IPS-15b (cell line): ENCODE measurements around the gene ERC2.

ENCODE experiments used
- H3K27me3 ChIP-seq: one replicate; pipeline ENCODE4 v1.6.1; 2013; ENCODE audit warnings: low read length; ENCODE audit not compliant: control insufficient read depth, insufficient read depth
- H3K36me3 ChIP-seq: one replicate; pipeline ENCODE4 v1.6.1; 2013; ENCODE audit warnings: low read length; ENCODE audit not compliant: control insufficient read depth, insufficient read depth
- H3K4me1 ChIP-seq: one replicate; pipeline ENCODE4 v1.6.1; 2013; ENCODE audit warnings: mild to moderate bottlenecking, low read length; ENCODE audit not compliant: control insufficient read depth, insufficient read depth
- H3K4me3 ChIP-seq: one replicate; pipeline ENCODE4 v1.5.1; 2013; ENCODE audit warnings: low read depth, low read length
- H3K9ac ChIP-seq: one replicate; pipeline ENCODE4 v1.6.1; 2013; ENCODE audit warnings: low read depth, mild to moderate bottlenecking, low read length
- H3K9me3 ChIP-seq: one replicate; pipeline ENCODE4 v1.6.1; 2013; ENCODE audit warnings: mild to moderate bottlenecking, low read length; ENCODE audit not compliant: control insufficient read depth, insufficient read depth

ERC2 gene

DNA sequence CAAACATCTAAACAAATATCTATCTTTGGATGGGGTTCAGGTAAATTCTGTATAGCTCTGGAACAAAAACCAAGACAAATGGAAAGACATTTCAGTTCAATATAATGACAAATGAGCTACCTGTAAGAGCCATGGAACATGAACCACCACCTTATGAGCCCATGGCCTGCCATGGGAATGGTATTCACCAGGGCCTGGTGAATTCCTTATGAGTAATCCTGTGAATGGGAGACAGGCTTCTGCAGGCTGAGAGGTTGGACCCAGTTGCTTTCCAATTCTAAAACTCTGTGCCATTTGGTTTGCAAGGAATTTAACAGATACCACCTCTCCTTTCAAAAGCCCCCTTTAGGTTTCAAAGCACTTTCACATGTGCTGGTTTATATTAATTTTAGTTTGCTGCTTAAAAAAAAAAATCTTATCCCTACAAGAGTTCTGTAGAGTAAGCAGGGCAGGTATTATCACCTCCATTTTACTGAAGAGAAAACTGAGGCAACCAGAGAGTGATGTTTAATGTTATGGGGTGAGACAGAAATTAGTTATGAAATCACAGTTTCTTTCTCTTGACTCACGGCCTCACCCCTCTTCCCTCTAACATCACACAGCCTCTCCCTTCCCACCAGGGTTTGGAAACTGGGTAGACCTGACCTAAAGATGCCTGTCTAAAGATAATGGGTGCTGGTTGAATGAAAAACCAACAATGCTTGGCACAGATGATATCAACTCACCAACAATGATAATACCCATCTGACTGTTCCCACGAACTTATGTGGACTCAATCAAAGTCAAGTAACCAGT lies 583.6 kb downstream of the ERC2 start:
- no peaks in the 10 kb centered on the region for H3K27me3 ChIP-seq
- no peaks in the 10 kb centered on the region for H3K36me3 ChIP-seq

GRCh38 chr3:55884066-55884465 lies 584.2 kb downstream of the ERC2 start:
- Histone ChIP-seq H3K4me3 (no peak overlapping the region), H3K27me3 (no peaks in the 10 kb centered on the region), H3K9me3 (no peaks in the 10 kb centered on the region), H3K4me1 (peaks cover 10% of the 10 kb centered on the region), H3K36me3 (no peaks in the 10 kb centered on the region), H3K9ac (no peak overlapping the region)

More for the DNA sequence above, 583.6 kb downstream of the ERC2 start:
- no peak overlapping the region for H3K9ac ChIP-seq
- no peaks in the 10 kb centered on the region for H3K9me3 ChIP-seq
- H3K4me1 ChIP-seq = peaks cover 5% of the 10 kb centered on the region
- no peak overlapping the region for H3K4me3 ChIP-seq

GRCh38 chr3:55882006-55882405 lies 586.3 kb downstream of the ERC2 start:
- H3K4me1 ChIP-seq = peaks cover 10% of the 10 kb centered on the region
- H3K36me3 ChIP-seq = no peaks in the 10 kb centered on the region
- H3K27me3 ChIP-seq = no peaks in the 10 kb centered on the region

GRCh38 chr3:55880357-55880756 lies 587.9 kb downstream of the ERC2 start:
- H3K9ac ChIP-seq = no peak overlapping the region
- peaks cover 10% of the 10 kb centered on the region for H3K4me1 ChIP-seq
- no peaks in the 10 kb centered on the region for H3K27me3 ChIP-seq
- no peaks in the 10 kb centered on the region for H3K9me3 ChIP-seq
- no peaks in the 10 kb centered on the region for H3K36me3 ChIP-seq
- H3K4me3 ChIP-seq = no peak overlapping the region

More at GRCh38 chr3:55882006-55882405, 586.3 kb downstream of the ERC2 start:
- Histone ChIP-seq H3K4me3 (no peak overlapping the region), H3K9me3 (no peaks in the 10 kb centered on the region), H3K9ac (no peak overlapping the region)

DNA sequence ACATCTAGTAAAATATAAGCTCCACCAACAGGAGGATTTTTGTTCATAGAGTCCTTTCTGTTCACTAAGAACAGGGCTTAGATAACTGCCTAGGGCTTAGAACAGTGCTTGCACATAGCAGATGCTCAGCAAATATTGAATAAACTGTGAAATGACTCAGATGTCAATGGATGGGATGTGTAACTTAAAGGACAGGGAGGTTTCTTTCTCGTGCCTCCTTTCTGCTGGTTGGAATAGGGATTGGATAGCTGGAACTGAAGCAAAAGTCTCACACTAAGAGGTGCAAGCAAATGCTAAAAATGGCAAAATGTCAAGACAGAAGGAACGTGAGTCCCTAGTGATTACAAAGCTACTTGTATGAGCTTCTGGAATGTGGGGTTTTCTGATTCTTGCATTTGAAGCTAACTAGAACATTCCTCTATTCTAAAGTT lies 588.4 kb downstream of the ERC2 start:
- no peaks in the 10 kb centered on the region for H3K9me3 ChIP-seq
- peaks cover 10% of the 10 kb centered on the region for H3K4me1 ChIP-seq
- H3K4me3 ChIP-seq = no peak overlapping the region
- H3K36me3 ChIP-seq = no peaks in the 10 kb centered on the region
- no peaks in the 10 kb centered on the region for H3K27me3 ChIP-seq
- H3K9ac ChIP-seq = no peak overlapping the region

DNA sequence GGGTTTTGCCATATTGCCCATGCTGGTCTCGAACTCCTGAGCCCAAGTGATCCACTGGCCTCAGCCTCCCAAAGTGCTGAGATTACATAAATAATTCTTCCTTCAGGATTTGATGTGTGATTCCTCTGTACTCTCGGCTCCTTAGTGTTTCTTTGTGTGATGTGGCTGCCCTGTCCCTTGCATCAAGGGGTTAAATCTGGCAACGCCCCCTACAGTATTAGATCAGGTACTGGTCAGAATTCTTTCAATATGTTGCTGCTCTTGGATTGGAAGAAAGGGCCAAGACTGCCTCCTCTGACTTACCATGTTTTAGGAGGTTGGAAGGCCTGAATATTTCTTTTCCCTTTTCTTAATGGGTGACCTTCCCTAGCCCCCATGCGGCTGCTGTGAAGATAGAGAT lies 590.6 kb downstream of the ERC2 start:
- H3K9me3 ChIP-seq = no peaks in the 10 kb centered on the region
- H3K36me3 ChIP-seq = no peaks in the 10 kb centered on the region
- no peak overlapping the region for H3K4me3 ChIP-seq
- H3K4me1 ChIP-seq = peaks cover 10% of the 10 kb centered on the region
- no peaks in the 10 kb centered on the region for H3K27me3 ChIP-seq
- no peak overlapping the region for H3K9ac ChIP-seq

DNA sequence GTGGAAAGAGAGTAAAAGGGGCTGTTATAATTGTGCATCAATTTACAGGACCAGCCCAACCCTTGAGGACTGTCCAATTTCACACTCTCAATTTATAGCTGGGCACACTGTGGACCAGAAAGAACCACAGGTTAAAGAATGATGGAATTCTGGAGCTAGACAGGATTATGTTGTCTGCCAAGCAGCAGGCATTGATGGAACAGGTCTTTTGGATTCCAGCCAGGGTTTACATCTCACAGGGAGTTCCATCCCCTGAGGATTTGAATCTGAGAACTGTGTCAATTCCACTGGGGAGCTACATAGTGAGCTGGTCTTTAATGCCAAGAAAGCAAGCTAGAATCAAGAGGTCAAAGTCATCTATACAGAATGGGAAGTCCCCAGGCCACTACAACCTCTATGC lies 591.7 kb downstream of the ERC2 start:
- no peaks in the 10 kb centered on the region for H3K9me3 ChIP-seq
- no peak overlapping the region for H3K9ac ChIP-seq
- no peaks in the 10 kb centered on the region for H3K36me3 ChIP-seq
- no peaks in the 10 kb centered on the region for H3K27me3 ChIP-seq
- peaks cover 7% of the 10 kb centered on the region for H3K4me1 ChIP-seq
- H3K4me3 ChIP-seq = no peak overlapping the region

GRCh38 chr3:55875113-55875512 lies 593.2 kb downstream of the ERC2 start:
- Histone ChIP-seq H3K9me3 (no peaks in the 10 kb centered on the region), H3K36me3 (no peaks in the 10 kb centered on the region), H3K9ac (no peak overlapping the region), H3K4me1 (peaks cover 7% of the 10 kb centered on the region), H3K27me3 (no peaks in the 10 kb centered on the region), H3K4me3 (no peak overlapping the region)

DNA sequence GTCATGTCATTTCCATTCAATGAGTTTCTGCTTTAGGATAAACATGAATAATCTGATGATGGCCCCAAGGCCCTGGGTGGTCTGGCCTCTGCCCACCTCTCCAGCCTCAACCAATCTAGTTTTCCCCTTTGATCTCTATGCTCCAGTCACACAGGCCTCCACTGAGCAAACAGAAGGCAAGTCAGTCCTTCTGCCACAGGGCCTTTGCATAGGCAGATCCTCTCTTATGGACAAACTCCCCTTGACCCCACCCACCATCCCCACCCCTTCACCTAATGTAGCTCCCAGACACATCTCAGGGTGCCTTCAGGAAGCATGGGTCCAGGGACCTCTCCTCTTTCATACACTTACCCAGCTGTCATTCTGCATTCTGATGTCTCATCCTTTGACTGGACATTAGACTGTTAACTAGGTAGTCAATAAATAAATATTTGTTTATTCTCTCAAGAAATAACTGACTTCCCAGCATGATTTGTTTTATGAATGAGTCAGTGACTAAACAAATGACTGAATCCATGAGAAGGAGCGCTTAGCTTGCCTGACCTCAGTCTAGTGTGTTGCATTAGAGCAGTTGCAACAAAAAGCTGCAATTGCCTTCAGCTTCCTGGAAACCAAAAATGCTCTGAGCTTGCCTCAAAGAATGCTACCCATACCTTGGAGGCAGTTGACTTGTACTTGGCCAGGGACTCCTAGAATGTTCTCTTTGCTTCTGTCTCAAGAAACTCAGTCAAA lies 594.6 kb downstream of the ERC2 start:
- H3K9ac ChIP-seq = no peak overlapping the region

DNA sequence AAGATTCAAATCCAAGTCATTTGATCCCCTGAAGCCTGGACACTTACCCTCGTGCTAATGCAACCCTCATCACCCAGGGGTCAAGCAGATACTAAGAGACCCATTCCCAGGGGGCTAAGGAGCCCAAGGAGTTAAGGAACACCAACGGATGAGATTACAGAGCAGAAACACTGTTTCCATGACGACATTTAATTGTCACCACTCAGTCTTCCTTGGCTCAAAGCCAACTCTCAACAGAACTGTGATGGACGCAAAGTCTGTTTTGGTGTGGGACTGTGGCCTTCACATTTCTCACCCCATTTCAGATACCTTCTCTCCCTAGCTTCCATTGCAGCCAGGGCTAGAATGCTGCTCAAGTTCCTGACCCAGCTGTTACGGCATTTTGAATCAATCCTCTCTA lies 597.7 kb downstream of the ERC2 start:
- Histone ChIP-seq H3K4me3 (no peak overlapping the region), H3K4me1 (no peaks in the 10 kb centered on the region), H3K9me3 (no peaks in the 10 kb centered on the region), H3K9ac (no peak overlapping the region), H3K36me3 (no peaks in the 10 kb centered on the region), H3K27me3 (no peaks in the 10 kb centered on the region)

More for the DNA sequence above, 594.6 kb downstream of the ERC2 start:
- no peaks in the 10 kb centered on the region for H3K9me3 ChIP-seq
- no peaks in the 10 kb centered on the region for H3K36me3 ChIP-seq
- peaks cover 2% of the 10 kb centered on the region for H3K4me1 ChIP-seq
- no peak overlapping the region for H3K4me3 ChIP-seq
- H3K27me3 ChIP-seq = no peaks in the 10 kb centered on the region

- Histone ChIP-seq H3K9me3 (no peaks in the 10 kb centered on the region), H3K9ac (no peak overlapping the region), H3K27me3 (no peaks in the 10 kb centered on the region), H3K4me1 (no peaks in the 10 kb centered on the region), H3K4me3 (no peak overlapping the region), H3K36me3 (no peaks in the 10 kb centered on the region)
These were observed 599.9 kb downstream of the ERC2 start for GRCh38 chr3:55868347-55868746.

DNA sequence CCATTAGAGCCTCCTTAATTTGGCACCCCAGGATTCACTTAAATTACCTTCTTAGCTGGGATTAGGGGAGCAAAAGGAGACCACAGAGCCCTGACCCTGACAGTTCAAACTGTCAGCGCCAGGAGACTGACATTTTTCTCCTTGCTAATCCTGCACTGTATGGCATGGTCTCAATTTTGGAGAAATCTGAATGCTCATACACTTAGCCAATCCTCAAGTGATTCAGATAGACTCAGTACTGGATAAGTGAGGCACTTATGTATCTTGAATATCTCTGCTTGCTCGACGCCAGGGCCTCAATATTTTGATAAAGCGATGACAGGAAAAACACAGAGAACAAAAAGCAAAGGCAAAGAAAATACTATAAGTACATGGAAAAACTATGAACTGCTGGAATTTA lies 605.2 kb downstream of the ERC2 start:
- Histone ChIP-seq H3K4me1 (peaks cover 8% of the 10 kb centered on the region), H3K9ac (no peak overlapping the region), H3K9me3 (no peaks in the 10 kb centered on the region), H3K27me3 (no peaks in the 10 kb centered on the region), H3K4me3 (no peak overlapping the region), H3K36me3 (no peaks in the 10 kb centered on the region)
